Stimulated activated CD4-positive, alpha-beta T cell treated with anti-CD3 and anti-CD28 coated beads, Interleukin-1b, Interleukin-23, amount 100 ng/mL, for 48 hours (primary cell): Measurements from ENCODE around the gene PROZ.
A peak's percentile ranks its signal among the peaks of the same experiment; 100 is the strongest.
"Not testable (repeated sequence)": the region's sequence is repeated elsewhere in the genome, so short reads cannot be mapped to it uniquely, and the experiment has no call there.

Experiments used
- DNase-seq: peaks from one replicate; pipeline ENCODE4 v3.0.0-alpha.2; 2020

The PROZ gene

GRCh38 chr13:113157929-113158747, at the start of gene PROZ:
TSS of gene PROZ (plus strand) at chr13:113158648. CDS start at chr13:113158661, 13 bp downstream.
- no peak for DNase-seq

- peak; percentile 17 for DNase-seq
These were observed 49.0 kb upstream of the PROZ start for GRCh38 chr13:113109151-113110047.

GRCh38 chr13:113110048-113110851, 48.2 kb upstream of the PROZ start:
- DNase-seq = no peak

GRCh38 chr13:113110852-113111315, 47.6 kb upstream of the PROZ start:
- no peak for DNase-seq

GRCh38 chr13:113111821-113112220, 46.6 kb upstream of the PROZ start:
- not testable (repeated sequence) for DNase-seq

GRCh38 chr13:113112475-113112874, 46.0 kb upstream of the PROZ start:
- not testable (repeated sequence) for DNase-seq

- DNase-seq = no peak
These were observed 45.3 kb upstream of the PROZ start for GRCh38 chr13:113112893-113113845.

GRCh38 chr13:113113846-113114271, 44.6 kb upstream of the PROZ start:
- DNase-seq = no peak

GRCh38 chr13:113114511-113115362, 43.7 kb upstream of the PROZ start:
- DNase-seq = no peak

- no peak for DNase-seq
These were observed 42.9 kb upstream of the PROZ start for GRCh38 chr13:113115363-113116205.

- no peak for DNase-seq
These were observed 42.1 kb upstream of the PROZ start for GRCh38 chr13:113116206-113116800.

GRCh38 chr13:113116871-113117271, 41.6 kb upstream of the PROZ start:
- DNase-seq = no peak

- DNase-seq = no peak
These were observed 41.0 kb upstream of the PROZ start for GRCh38 chr13:113117335-113117872.

GRCh38 chr13:113117911-113118260, 40.6 kb upstream of the PROZ start:
- DNase-seq = no peak

GRCh38 chr13:113118261-113119021, 40.0 kb upstream of the PROZ start:
- DNase-seq = no peak

GRCh38 chr13:113119166-113119821, 39.2 kb upstream of the PROZ start:
- no peak for DNase-seq

- DNase-seq = no peak
These were observed 38.6 kb upstream of the PROZ start for GRCh38 chr13:113119822-113120189.
